Endothelial cell of umbilical vein (primary cell): ENCODE data around the gene KERA.

Experiments
- EZH2 ChIP-seq: IDR thresholded peaks from 2 replicates; pipeline ENCODE4 v1.6.1; 2012; ENCODE audit warnings: borderline replicate concordance, low read depth, mild to moderate bottlenecking, moderate library complexity, low read length, inconsistent platforms; ENCODE audit not compliant: severe bottlenecking
- FOS ChIP-seq: IDR thresholded peaks from 2 replicates; pipeline ENCODE4 v1.6.1; 2011; ENCODE audit warnings: mild to moderate bottlenecking, low read length, moderate library complexity, borderline replicate concordance; ENCODE audit not compliant: insufficient read depth
- GATA2 ChIP-seq: IDR thresholded peaks from 2 replicates; pipeline ENCODE4 v1.7.0; 2011; ENCODE audit warnings: low read depth, mild to moderate bottlenecking, moderate library complexity, mixed read lengths, low read length; ENCODE audit not compliant: insufficient read length, insufficient read depth
- JUN ChIP-seq: IDR thresholded peaks from 2 replicates; pipeline ENCODE4 v1.6.1; 2011; ENCODE audit warnings: borderline replicate concordance, low read depth; ENCODE audit not compliant: insufficient read length, insufficient read depth
- MYC ChIP-seq: IDR thresholded peaks from one replicate; pipeline ENCODE4 v1.6.1; 2011; ENCODE audit warnings: mild to moderate bottlenecking, low read depth, low read length
- POLR2A ChIP-seq: IDR thresholded peaks from 2 replicates; pipeline ENCODE4 v1.6.1; 2012; ENCODE audit warnings: low read depth, mild to moderate bottlenecking, control low read depth, low read length
- POLR2AphosphoS5 ChIP-seq: IDR thresholded peaks from 2 replicates; pipeline ENCODE4 v1.6.1; 2012; ENCODE audit warnings: low read depth, mild to moderate bottlenecking, control low read depth, low read length, moderate library complexity; ENCODE audit not compliant: insufficient read depth
- TF ChIP-seq, protein P1 (sequence below): IDR thresholded peaks from 2 replicates; pipeline ENCODE4 v1.6.1; 2011; ENCODE audit not compliant: insufficient read depth, insufficient read length
- TF ChIP-seq, protein P2 (sequence below), 2 donors: IDR thresholded peaks; 1 replicate in 1 of 2; 2 replicates in 1 of 2; pipeline ENCODE4 v1.5.1; 2011; ENCODE audit warnings: low read length in 2 of 2, mild to moderate bottlenecking in 2 of 2, moderate library complexity in 2 of 2, control low read depth in 1 of 2, inconsistent platforms in 1 of 2, low read depth in 1 of 2; ENCODE audit not compliant: insufficient read depth in 1 of 2; ENCODE audit errors: extremely low read depth in 1 of 2

DNA sequence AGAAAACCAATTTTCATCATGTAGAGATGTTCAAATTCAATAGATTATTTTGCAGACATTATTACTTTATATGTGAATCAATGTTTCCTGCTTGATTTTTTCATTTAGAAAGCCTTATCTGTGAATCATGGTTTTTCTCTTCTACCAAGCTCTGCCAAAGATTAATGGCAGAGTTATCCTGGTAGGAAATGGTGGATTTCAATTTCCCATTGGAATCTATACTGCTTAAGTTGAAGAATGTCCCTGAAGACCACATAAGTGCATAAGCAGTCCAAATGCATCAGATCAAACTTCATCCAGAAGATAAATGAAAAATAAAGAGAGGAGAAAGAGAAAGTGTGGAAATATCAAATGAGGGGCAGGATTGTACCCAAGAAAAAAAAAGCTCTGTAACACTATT is 48.5 kb upstream of the KERA start:
- TF ChIP-seq EZH2, result no peak
- TF ChIP-seq, protein P1, sequence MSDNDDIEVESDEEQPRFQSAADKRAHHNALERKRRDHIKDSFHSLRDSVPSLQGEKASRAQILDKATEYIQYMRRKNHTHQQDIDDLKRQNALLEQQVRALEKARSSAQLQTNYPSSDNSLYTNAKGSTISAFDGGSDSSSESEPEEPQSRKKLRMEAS, result no peak
- no peak for TF ChIP-seq POLR2A
- TF ChIP-seq POLR2AphosphoS5, result no peak
- TF ChIP-seq, protein P2, sequence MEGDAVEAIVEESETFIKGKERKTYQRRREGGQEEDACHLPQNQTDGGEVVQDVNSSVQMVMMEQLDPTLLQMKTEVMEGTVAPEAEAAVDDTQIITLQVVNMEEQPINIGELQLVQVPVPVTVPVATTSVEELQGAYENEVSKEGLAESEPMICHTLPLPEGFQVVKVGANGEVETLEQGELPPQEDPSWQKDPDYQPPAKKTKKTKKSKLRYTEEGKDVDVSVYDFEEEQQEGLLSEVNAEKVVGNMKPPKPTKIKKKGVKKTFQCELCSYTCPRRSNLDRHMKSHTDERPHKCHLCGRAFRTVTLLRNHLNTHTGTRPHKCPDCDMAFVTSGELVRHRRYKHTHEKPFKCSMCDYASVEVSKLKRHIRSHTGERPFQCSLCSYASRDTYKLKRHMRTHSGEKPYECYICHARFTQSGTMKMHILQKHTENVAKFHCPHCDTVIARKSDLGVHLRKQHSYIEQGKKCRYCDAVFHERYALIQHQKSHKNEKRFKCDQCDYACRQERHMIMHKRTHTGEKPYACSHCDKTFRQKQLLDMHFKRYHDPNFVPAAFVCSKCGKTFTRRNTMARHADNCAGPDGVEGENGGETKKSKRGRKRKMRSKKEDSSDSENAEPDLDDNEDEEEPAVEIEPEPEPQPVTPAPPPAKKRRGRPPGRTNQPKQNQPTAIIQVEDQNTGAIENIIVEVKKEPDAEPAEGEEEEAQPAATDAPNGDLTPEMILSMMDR (IDR thresholded peaks at IDR 0.05; ENCODE audit: extremely low read depth in 1 of 2, insufficient read depth in 1 of 2, low read depth in 1 of 2, low read length in 2 of 2), result no peak
- no peak for TF ChIP-seq MYC
- TF ChIP-seq JUN, result no peak
- no peak for TF ChIP-seq FOS
- TF ChIP-seq GATA2, result no peak
